GM12878 (cell line): ENCODE results near the gene DIO3. TPM values are rescaled to one million over a fixed set of nuclear protein-coding genes. Genes with fewer than 3 reads are reported as not detected.

ENCODE experiments used
- ATAC-seq: fragments of 200-7000 bp; cut with Tn5 transposase; 3 replicates; pipeline ENCODE4 v1.9.1; 2020; ENCODE audit warnings: mild to moderate bottlenecking, moderate library complexity
- BruUV-seq: library from RNA; stranded (reverse); fragments of 400-500 nt; replicated peaks from 2 replicates; lab custom pipeline; 2021; lab: Mats Ljungman, UMichigan
- CTCF ChIA-PET: fragments of 300-600 bp; sonication (Branson Sonifier 250); formaldehyde crosslinking; extraction: SDS; loops from one replicate; lab custom pipeline; 2021; ENCODE audit warnings: inconsistent platforms; lab: Yijun Ruan, JAX
- POLR2A ChIA-PET: fragments of 350-600 bp; formaldehyde crosslinking; extraction: SDS; loops from one replicate; lab custom pipeline; 2021; ENCODE audit warnings: inconsistent platforms; lab: Charles Lee
- RAD21 ChIA-PET: fragments of 300-600 bp; sonication (Branson Sonifier 250); formaldehyde crosslinking; loops from one replicate; lab custom pipeline; 2023; ENCODE audit warnings: antibody characterized with exemption; ENCODE audit not compliant: unreplicated experiment; lab: Charles Lee
- SMC1A ChIA-PET: fragments of 300-600 bp; sonication (Branson Sonifier 250); formaldehyde crosslinking; loops from one replicate; lab custom pipeline; 2023; ENCODE audit not compliant: unreplicated experiment, uncharacterized antibody; lab: Charles Lee
- DNase-seq: peaks from one replicate; pipeline ENCODE4 v3.0.0-alpha.2; 2011; ENCODE audit warnings: low read depth, low spot score
- FAIRE-seq: peaks from 3 replicates; lab custom pipeline; 2011; peaks lifted over from hg19 to GRCh38; lab: Jason Lieb, UNC
- H2AFZ ChIP-seq: 2 replicates; pipeline ENCODE4 v1.6.0; 2011; ENCODE audit warnings: low read depth, low read length, control low read depth; ENCODE audit not compliant: control insufficient read depth
- H3K27ac ChIP-seq: 2 replicates; pipeline ENCODE4 v1.5.1; 2011; ENCODE audit warnings: control low read depth; ENCODE audit not compliant: control insufficient read depth, insufficient read depth
- H3K27me3 ChIP-seq, 2 experiments: replicated peaks in 1 of 2; 2 replicates each; pipeline versions ENCODE4 v1.6.0 to v1.6.1; 2011; ENCODE audit warnings: low read length in 1 of 2; ENCODE audit not compliant: control insufficient read depth in 2 of 2, insufficient read depth in 2 of 2
- H3K36me3 ChIP-seq, 2 experiments: 2 replicates each; pipeline ENCODE4 v1.5.1; 2011; ENCODE audit warnings: low read length in 1 of 2; ENCODE audit not compliant: control insufficient read depth in 2 of 2, insufficient read depth in 2 of 2
- H3K4me1 ChIP-seq: 2 replicates; pipeline ENCODE4 v1.6.1; 2011; ENCODE audit warnings: mild to moderate bottlenecking, low read length, moderate library complexity, mixed read lengths; ENCODE audit not compliant: control insufficient read depth, insufficient read depth
- H3K4me2 ChIP-seq: 2 replicates; pipeline ENCODE4 v1.6.0; 2011; ENCODE audit warnings: control low read depth; ENCODE audit not compliant: control insufficient read depth, insufficient read depth
- H3K4me3 ChIP-seq: fragments of 200-600 bp; sonication (generic); 2 replicates; pipeline ENCODE4 v1.5.1; 2016
- H3K79me2 ChIP-seq: 2 replicates; pipeline ENCODE4 v1.6.0; 2011; ENCODE audit warnings: low read length; ENCODE audit not compliant: control insufficient read depth, insufficient read depth
- H3K9ac ChIP-seq: 2 replicates; pipeline ENCODE4 v1.8.0; 2011; ENCODE audit warnings: low read length, control low read depth, mixed read lengths; ENCODE audit not compliant: control insufficient read depth, insufficient read depth
- H3K9me3 ChIP-seq: replicated peaks from 3 replicates; pipeline ENCODE4 v1.5.1; 2011; ENCODE audit warnings: mild to moderate bottlenecking, low read length; ENCODE audit not compliant: control insufficient read depth, insufficient read depth
- H4K20me1 ChIP-seq: 2 replicates; pipeline ENCODE4 v1.6.0; 2011; ENCODE audit not compliant: control insufficient read depth, insufficient read depth
- ATF3 ChIP-seq: IDR thresholded peaks from 2 replicates; pipeline ENCODE4 v1.6.1; 2011; ENCODE audit warnings: low read depth, mild to moderate bottlenecking, low read length, moderate library complexity, borderline replicate concordance; ENCODE audit errors: extremely low read depth
- ATF7 ChIP-seq: fragments of 450-650 bp; IDR thresholded peaks from 2 replicates; pipeline ENCODE4 v1.6.1; 2016; ENCODE audit warnings: low read depth, mild to moderate bottlenecking
- BMI1 ChIP-seq: fragments of 450-650 bp; IDR thresholded peaks from 2 replicates; pipeline ENCODE4 v1.6.1; 2016; ENCODE audit warnings: mild to moderate bottlenecking, moderate library complexity, borderline replicate concordance
- CBFB ChIP-seq: IDR thresholded peaks from 2 replicates; pipeline ENCODE4 v1.6.1; 2016; ENCODE audit warnings: antibody characterized with exemption, low read depth
- IKZF1 ChIP-seq: fragments of 450-650 bp; conservative IDR thresholded peaks from 2 replicates; pipeline ENCODE4 v1.6.1; 2017; ENCODE audit warnings: antibody characterized with exemption, mild to moderate bottlenecking
- MTA3 ChIP-seq: IDR thresholded peaks from 2 replicates; pipeline ENCODE4 v1.6.1; 2012; ENCODE audit warnings: low read length, inconsistent platforms, borderline replicate concordance
- NR2F1 ChIP-seq: fragments of 450-650 bp; conservative IDR thresholded peaks from 2 replicates; pipeline ENCODE4 v1.6.1; 2017; ENCODE audit warnings: mild to moderate bottlenecking
- SRF ChIP-seq, 2 experiments: IDR thresholded peaks; 2 replicates each; pipeline ENCODE4 v1.6.1; 2011; ENCODE audit warnings: low read depth in 2 of 2, low read length in 2 of 2, mild to moderate bottlenecking in 1 of 2, moderate library complexity in 1 of 2
- STAT3 ChIP-seq: IDR thresholded peaks from 2 replicates; pipeline ENCODE4 v1.6.1; 2011; ENCODE audit warnings: low read depth, low read length, improper control_type of control experiment
- ZNF622 ChIP-seq: fragments of 450-650 bp; IDR thresholded peaks from 2 replicates; pipeline ENCODE4 v1.6.1; 2017; ENCODE audit warnings: mild to moderate bottlenecking, inconsistent platforms
- WGBS: methylation state at CpG from one replicate; pipeline ENCODE4 v1.1.6; 2016; ENCODE audit warnings: low lambda C conversion rate; ENCODE audit not compliant: insufficient replicate concordance, insufficient coverage; ENCODE audit errors: missing lambda C conversion rate; 5-methylcytosine and 5-hydroxymethylcytosine counted together
- in situ Hi-C: fragments of 300-500 bp; cut with MboI; formaldehyde crosslinking; loops from 9 replicates; pipeline ENCODE4 v1.14.3; 2018; ENCODE audit warnings: mixed read lengths
- intact Hi-C: fragments of 100-400 bp; cut with micrococcal nuclease; formaldehyde crosslinking; loops from one replicate; pipeline ENCODE4 v1.14.2; 2022; ENCODE audit not compliant: unreplicated experiment
- polyA plus RNA-seq, 11 experiments: library from polyadenylated mRNA; depleted of rRNA in 4 of 11; unstranded in 6 of 11; stranded (reverse) in 5 of 11; fragments of >200 nt; fragmentation: Nextera tagmentation in 4 of 11; fragmentation: Illumina TruSeq in 1 of 11; extraction: Ambion mirVana in 4 of 11; extraction: Trizol in 1 of 11; gene quantifications; 1 replicate in 1 of 11; 2 replicates in 10 of 11; pipeline versions ENCODE4 v1.2.1 to v1.2.3, GENCODE V29; 2011 to 2016; ENCODE audit warnings: inconsistent platforms in 2 of 11, missing spikeins in 2 of 11, low read depth in 1 of 11
- total RNA-seq, 4 experiments: library from RNA; depleted of rRNA in 3 of 4; stranded (reverse); fragments of >200 nt in 3 of 4; fragmentation: Illumina TruSeq in 1 of 4; extraction: Trizol in 1 of 4; gene quantifications; 2 replicates each; pipeline versions ENCODE4 v1.2.1 to v1.2.3, GENCODE V29; 2013 to 2021

Gene DIO3
- total and polyA plus RNA-seq, 10 of the 15 experiments (the other 5 are each of a cell fraction or from before 2014, with no cell fraction given): not detected

GRCh38 chr14:101559250-101559623 lies 2.1 kb upstream of the DIO3 start:
- TF ChIP-seq STAT3 (no peak), BMI1 (no peak), SRF (IDR thresholded peaks at IDR 0.05; ENCODE audit: low read depth in 2 of 2, low read length in 2 of 2) (no peak), CBFB (no peak), ATF7 (no peak), NR2F1 (no peak), ZNF622 (no peak), MTA3 (no peak), ATF3 (no peak), IKZF1 (no peak)
- RAD21 ChIA-PET: no interaction called here
- 51% methylated on average over 9 of the region's 9 CpGs for WGBS
- intact Hi-C loops: no loop called here
- POLR2A ChIA-PET: no interaction called here
- H2AFZ ChIP-seq: no peak overlapping the region
- no peaks in the 10 kb centered on the region; a peak in 2 of 4 replicates for H3K27me3 ChIP-seq
- FAIRE-seq (no peak), ATAC-seq (no peak), DNase-seq (no peak)
- CTCF ChIA-PET: no interaction called here
- in situ Hi-C loops: no loop called here
- H3K4me3 ChIP-seq: no peak overlapping the region
- SMC1A ChIA-PET: no interaction called here
- H3K4me2 ChIP-seq: no peak overlapping the region
- H3K9ac ChIP-seq: no peak overlapping the region
- no peaks in the 10 kb centered on the region for H3K4me1 ChIP-seq
- H3K79me2 ChIP-seq: no peaks in the 10 kb centered on the region
- H3K36me3 ChIP-seq: no peaks in the 10 kb centered on the region
- no peaks in the 10 kb centered on the region for H4K20me1 ChIP-seq
- no peak overlapping the region for H3K27ac ChIP-seq
- BruUV-seq: no TSS peak
- H3K9me3 ChIP-seq: no peaks in the 10 kb centered on the region; the same call in 2 of the 3 replicates
